ENCODE measurements around the gene GLI1.
"Not testable (repeated sequence)": the region's sequence is repeated elsewhere in the genome, so short reads cannot be mapped to it uniquely, and the experiment has no call there.

The GLI1 gene

GRCh38 chr12:57441846-57442427 lies 17.6 kb upstream of the GLI1 start:
- no peak for DNase-seq

- not testable (repeated sequence) for DNase-seq
Observed at GRCh38 chr12:57444337-57444736, 15.2 kb upstream of the GLI1 start.

GRCh38 chr12:57444744-57445143 lies 14.8 kb upstream of the GLI1 start:
- no peak for DNase-seq

- no peak for DNase-seq
Observed at GRCh38 chr12:57446292-57446960, 13.2 kb upstream of the GLI1 start.

GRCh38 chr12:57448669-57449068 lies 10.9 kb upstream of the GLI1 start:
- no peak for DNase-seq

GRCh38 chr12:57449375-57449774 lies 10.2 kb upstream of the GLI1 start:
- DNase-seq, result no peak

GRCh38 chr12:57450057-57450456 lies 9.5 kb upstream of the GLI1 start:
- DNase-seq, result no peak

- no peak for DNase-seq
Observed at GRCh38 chr12:57451233-57451778, 8.3 kb upstream of the GLI1 start.

GRCh38 chr12:57452181-57452936 lies 7.2 kb upstream of the GLI1 start:
- DNase-seq, result no peak

GRCh38 chr12:57452937-57453509 lies 6.6 kb upstream of the GLI1 start:
- peak; percentile 52 for DNase-seq

- DNase-seq, result no peak
Observed at GRCh38 chr12:57454213-57454565, 5.4 kb upstream of the GLI1 start.

- no peak for DNase-seq
Observed at GRCh38 chr12:57454566-57455373, 4.8 kb upstream of the GLI1 start, which contains the start of gene INHBE. INHBE (plus strand) TSS chr12:57455307; CDS start chr12:57455537, 230 bp downstream.

GRCh38 chr12:57455374-57456144 lies 4.0 kb upstream of the GLI1 start:
- DNase-seq, result no peak

GRCh38 chr12:57456145-57456700 lies 3.4 kb upstream of the GLI1 start:
- DNase-seq, result no peak

- DNase-seq, result no peak
Observed at GRCh38 chr12:57456737-57457490, 2.7 kb upstream of the GLI1 start.

GRCh38 chr12:57458665-57459054 lies 925 bp upstream of the GLI1 start:
- DNase-seq, result no peak

- peak; percentile 91 for DNase-seq
Observed at GRCh38 chr12:57459055-57459749, 383 bp upstream of the GLI1 start.

- no peak for DNase-seq
Observed at GRCh38 chr12:57460468-57460784, 841 bp downstream of the GLI1 start.

GRCh38 chr12:57460841-57461275 lies 1.3 kb downstream of the GLI1 start:
- no peak for DNase-seq

- DNase-seq, result no peak
Observed at GRCh38 chr12:57461276-57461916, 1.8 kb downstream of the GLI1 start.
